OCI-LY1 (cell line): ENCODE data around the gene HPS3.

ENCODE experiments used
- H2AFZ ChIP-seq: fragments of 200-600 bp; sonication (generic), shearing (Covaris generic); 2 replicates; pipeline ENCODE4 v1.6.0; 2014; ENCODE audit warnings: antibody characterized with exemption, mild to moderate bottlenecking, low read length
- H3F3A ChIP-seq: fragments of 200-600 bp; sonication (generic), shearing (Covaris generic); 2 replicates; pipeline ENCODE4 v1.6.0; 2014; ENCODE audit warnings: mild to moderate bottlenecking, antibody characterized with exemption, low read length, moderate library complexity; ENCODE audit not compliant: insufficient read depth
- H3K27ac ChIP-seq: fragments of 200-600 bp; sonication (generic); 2 replicates; pipeline ENCODE4 v1.5.1; 2014; ENCODE audit warnings: low read length, mixed run types, mild to moderate bottlenecking, low read depth; ENCODE audit not compliant: poor library complexity, severe bottlenecking
- H3K27me3 ChIP-seq: fragments of 200-600 bp; sonication (generic); 2 replicates; pipeline ENCODE4 v1.6.0; 2014; ENCODE audit warnings: antibody characterized with exemption, mild to moderate bottlenecking, low read length, moderate library complexity; ENCODE audit not compliant: insufficient read depth
- H3K36me3 ChIP-seq: fragments of 200-600 bp; sonication (generic); 2 replicates; pipeline ENCODE4 v1.6.1; 2014; ENCODE audit warnings: mild to moderate bottlenecking, antibody characterized with exemption, low read length, moderate library complexity, mixed read lengths; ENCODE audit not compliant: insufficient read depth
- H3K4me1 ChIP-seq: fragments of 200-600 bp; sonication (generic); 2 replicates; pipeline ENCODE4 v1.5.1; 2014; ENCODE audit warnings: mild to moderate bottlenecking, low read length, moderate library complexity; ENCODE audit not compliant: insufficient read depth, severe bottlenecking
- H3K4me2 ChIP-seq: fragments of 200-600 bp; sonication (generic), shearing (Covaris generic); 2 replicates; pipeline ENCODE4 v1.6.1; 2014; ENCODE audit warnings: low read length
- H3K4me3 ChIP-seq: fragments of 200-600 bp; sonication (generic); 2 replicates; pipeline ENCODE4 v1.5.1; 2014; ENCODE audit warnings: low read length, low read depth, mild to moderate bottlenecking, mixed read lengths; ENCODE audit not compliant: poor library complexity, severe bottlenecking
- H3K79me2 ChIP-seq: fragments of 200-600 bp; shearing (Covaris generic); 2 replicates; pipeline ENCODE4 v1.6.1; 2016; ENCODE audit warnings: mixed run types, low read length, mixed read lengths; ENCODE audit not compliant: insufficient read depth
- H3K9ac ChIP-seq: fragments of 200-600 bp; sonication (generic), shearing (Covaris generic); 2 replicates; pipeline ENCODE4 v1.6.1; 2014; ENCODE audit warnings: mild to moderate bottlenecking, low read length, mixed read lengths
- H3K9me2 ChIP-seq: fragments of 200-600 bp; sonication (generic), shearing (Covaris generic); 2 replicates; pipeline ENCODE4 v1.6.1; 2014; ENCODE audit warnings: low read depth, mild to moderate bottlenecking, low read length, mixed read lengths
- H3K9me3 ChIP-seq: fragments of 200-600 bp; shearing (Covaris generic); 2 replicates; pipeline ENCODE4 v1.6.1; 2014; ENCODE audit warnings: low read length, mixed read lengths
- H4K20me1 ChIP-seq: fragments of 200-600 bp; sonication (generic), shearing (Covaris generic); 2 replicates; pipeline ENCODE4 v1.6.0; 2016; ENCODE audit warnings: mild to moderate bottlenecking, low read length; ENCODE audit not compliant: insufficient read depth
- CTCF ChIP-seq: fragments of 200-600 bp; sonication (generic), shearing (Covaris generic); IDR thresholded peaks from 2 replicates; pipeline ENCODE4 v1.5.1; 2017; ENCODE audit warnings: mild to moderate bottlenecking, antibody characterized with exemption, low read length, moderate library complexity, mixed read lengths
- EZH2 ChIP-seq: fragments of 200-600 bp; sonication (generic), shearing (Covaris generic); IDR thresholded peaks from 2 replicates; pipeline ENCODE4 v1.8.0; 2017; ENCODE audit warnings: borderline replicate concordance, mixed run types, mild to moderate bottlenecking, antibody characterized with exemption, low read length, moderate library complexity, mixed read lengths

Gene HPS3

DNA sequence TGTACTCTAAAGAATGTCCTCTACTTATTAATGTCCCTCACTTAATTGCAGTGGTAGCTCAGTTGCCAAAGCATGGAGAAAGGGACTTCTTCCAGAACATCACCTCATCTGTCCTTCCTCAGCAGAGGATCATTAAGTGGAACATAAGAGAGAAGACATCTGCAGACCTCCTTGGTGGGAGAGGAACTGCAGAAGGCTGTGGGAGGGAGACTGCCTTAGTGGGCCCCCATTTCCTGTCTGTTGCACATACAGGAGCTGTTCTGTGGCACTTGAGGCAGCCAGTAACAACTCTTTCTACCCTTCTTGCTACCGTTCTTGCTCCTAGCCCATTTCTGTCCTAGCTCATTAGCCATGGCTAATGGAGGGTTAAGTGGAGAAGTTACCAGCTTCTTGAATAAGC lies 33.6 kb downstream of the HPS3 start:
- H3K4me1 ChIP-seq, result no peaks in the 10 kb centered on the region
- H3K4me2 ChIP-seq, result no peak overlapping the region
- H3K9ac ChIP-seq, result no peak overlapping the region
- H3K9me3 ChIP-seq, result no peaks in the 10 kb centered on the region
- H3K79me2 ChIP-seq, result no peaks in the 10 kb centered on the region
- H3K27ac ChIP-seq, result no peak overlapping the region
- no peaks in the 10 kb centered on the region for H3K27me3 ChIP-seq
- H4K20me1 ChIP-seq, result no peaks in the 10 kb centered on the region
- no peak overlapping the region for H3K4me3 ChIP-seq
- TF ChIP-seq EZH2, result no peak
- no peak for TF ChIP-seq CTCF
- no peaks in the 10 kb centered on the region for H3K9me2 ChIP-seq
- H2AFZ ChIP-seq, result no peak overlapping the region
- no peaks in the 10 kb centered on the region for H3F3A ChIP-seq
- peaks cover 87% of the 10 kb centered on the region for H3K36me3 ChIP-seq

GRCh38 chr3:149167898-149168297 lies 38.5 kb downstream of the HPS3 start:
- H3K4me1 ChIP-seq, result no peaks in the 10 kb centered on the region
- no peak overlapping the region for H3K4me2 ChIP-seq
- H3K27ac ChIP-seq, result no peak overlapping the region
- no peaks in the 10 kb centered on the region for H3K79me2 ChIP-seq
- H2AFZ ChIP-seq, result no peak overlapping the region
- no peak for TF ChIP-seq CTCF
- no peak for TF ChIP-seq EZH2
- H4K20me1 ChIP-seq, result no peaks in the 10 kb centered on the region
- H3K9ac ChIP-seq, result no peak overlapping the region
- no peaks in the 10 kb centered on the region for H3F3A ChIP-seq
- H3K4me3 ChIP-seq, result no peak overlapping the region
- H3K36me3 ChIP-seq, result peaks cover 92% of the 10 kb centered on the region
- no peaks in the 10 kb centered on the region for H3K9me2 ChIP-seq
- no peaks in the 10 kb centered on the region for H3K27me3 ChIP-seq
- H3K9me3 ChIP-seq, result no peaks in the 10 kb centered on the region

GRCh38 chr3:149170672-149171071 lies 41.2 kb downstream of the HPS3 start:
- Histone ChIP-seq H4K20me1 (no peaks in the 10 kb centered on the region), H3K36me3 (peaks cover 83% of the 10 kb centered on the region), H3K27ac (no peak overlapping the region), H3K4me3 (no peak overlapping the region), H3F3A (no peaks in the 10 kb centered on the region), H3K27me3 (no peaks in the 10 kb centered on the region), H3K9me3 (no peaks in the 10 kb centered on the region), H2AFZ (no peak overlapping the region), H3K9me2 (no peaks in the 10 kb centered on the region), H3K79me2 (no peaks in the 10 kb centered on the region), H3K4me2 (no peak overlapping the region), H3K9ac (no peak overlapping the region), H3K4me1 (no peaks in the 10 kb centered on the region)
- TF ChIP-seq EZH2, result no peak
- TF ChIP-seq CTCF, result no peak
